Left lung (tissue), 10 donors: Measurements from ENCODE around the gene SIRPB1. TPM values are rescaled to one million over a fixed set of nuclear protein-coding genes. Genes with fewer than 3 reads are reported as not detected.
"Not testable (repeated sequence)": the region's sequence is repeated elsewhere in the genome, so short reads cannot be mapped to it uniquely, and the experiment has no call there.

ENCODE experiments used
- ATAC-seq: fragments of 200-7000 bp; cut with Tn5 transposase; one replicate; pipeline ENCODE4 v1.9.1; 2020; ENCODE audit warnings: moderate library complexity
- DNase-seq, 4 donors: peaks; one replicate each; pipeline ENCODE4 v3.0.0-alpha.2; 2013 to 2020
- H3K27ac ChIP-seq, 2 donors: fragments of 200-600 bp; sonication (generic) in 1 of 2; one replicate each; pipeline versions ENCODE4 v1.5.0 to v1.8.0; 2020 to 2021
- H3K27me3 ChIP-seq, 2 donors: fragments of 200-600 bp; sonication (generic) in 1 of 2; one replicate each; pipeline versions ENCODE4 v1.5.0 to v1.8.0; 2020 to 2021
- H3K36me3 ChIP-seq, 2 donors: fragments of 200-600 bp; sonication (generic) in 1 of 2; one replicate each; pipeline versions ENCODE4 v1.5.0 to v1.8.0; 2020 to 2021
- H3K4me1 ChIP-seq, 2 donors: fragments of 200-600 bp; one replicate each; pipeline ENCODE4 v1.8.0; 2021
- H3K4me3 ChIP-seq, 2 donors: fragments of 200-600 bp; sonication (generic) in 1 of 2; one replicate each; pipeline versions ENCODE4 v1.5.0 to v1.8.0; 2020 to 2021; ENCODE audit warnings: mild to moderate bottlenecking in 1 of 2
- H3K9me3 ChIP-seq, 2 donors: fragments of 200-600 bp; sonication (generic) in 1 of 2; one replicate each; pipeline versions ENCODE4 v1.5.0 to v1.8.0; 2020 to 2021
- CTCF ChIP-seq, 2 donors: fragments of 200-600 bp; sonication (generic) in 1 of 2; IDR thresholded peaks; one replicate each; pipeline versions ENCODE4 v1.5.0 to v1.8.0; 2021; ENCODE audit warnings: antibody characterized with exemption in 2 of 2
- intact Hi-C, 2 donors: fragments of 100-400 bp; cut with DNase I; formaldehyde crosslinking; loops; one replicate each; pipeline versions ENCODE4 v1.11.2 to v1.14.2; 2022
- polyA plus RNA-seq, 6 donors: library from polyadenylated mRNA; unstranded; fragments of 120-200 nt; gene quantifications; one replicate each; pipeline ENCODE4 v1.2.1, GENCODE V29; 2013; ENCODE audit not compliant: insufficient read length in 6 of 6
- total RNA-seq, 2 donors: library from RNA; stranded (reverse); fragmentation: NEBNext Ultra II Directional; extraction: Animal tissue kit (Norgen Biotek cat#: 25700); gene quantifications; one replicate each; pipeline ENCODE4 v1.2.1, GENCODE V29; 2021
- donor health status: DM: no; HTN: yes; CAD: no.
- donor health status: DM: no; HTN: no; CAD: no.

Gene SIRPB1
- total and polyA plus RNA-seq, 8 donors, result 0.34 to 57.9 (median 1.5) TPM

GRCh38 chr20:1579488-1579887, 40.3 kb downstream of the SIRPB1 start:
- Histone ChIP-seq H3K4me1 (peaks cover 0 to 12% of the 10 kb centered on the region in 2 donors), H3K9me3 (no peaks in the 10 kb centered on the region), H3K36me3 (peaks cover 0 to 12% of the 10 kb centered on the region in 2 donors), H3K27me3 (no peaks in the 10 kb centered on the region), H3K4me3 (no peak overlapping the region), H3K27ac (no peak overlapping the region)
- intact Hi-C loops, result no loop called here
- DNase-seq (no peak), ATAC-seq (no peak)
- TF ChIP-seq CTCF (IDR thresholded peaks at IDR 0.05), result no peak

GRCh38 chr20:1577906-1578305, 41.9 kb downstream of the SIRPB1 start:
- ATAC-seq (no peak), DNase-seq (no peak)
- no peak for TF ChIP-seq CTCF (IDR thresholded peaks at IDR 0.05)
- H3K4me3 ChIP-seq, result no peak overlapping the region
- peaks cover 0 to 12% of the 10 kb centered on the region in 2 donors for H3K4me1 ChIP-seq
- no peaks in the 10 kb centered on the region for H3K27me3 ChIP-seq
- peaks cover 0 to 12% of the 10 kb centered on the region in 2 donors for H3K36me3 ChIP-seq
- intact Hi-C loops, result no loop called here
- no peak overlapping the region for H3K27ac ChIP-seq
- no peaks in the 10 kb centered on the region for H3K9me3 ChIP-seq

GRCh38 chr20:1577313-1577712, 42.5 kb downstream of the SIRPB1 start:
- H3K27ac ChIP-seq, ATAC-seq, H3K27me3 ChIP-seq, DNase-seq, H3K4me3 ChIP-seq, intact Hi-C loops, H3K9me3 ChIP-seq: not testable (repeated sequence)
- peaks cover 0 to 12% of the 10 kb centered on the region in 2 donors for H3K36me3 ChIP-seq
- H3K4me1 ChIP-seq, result peaks cover 0 to 12% of the 10 kb centered on the region in 2 donors

- ATAC-seq, result no peak
- TF ChIP-seq CTCF (IDR thresholded peaks at IDR 0.05), result no peak
- intact Hi-C loops, result no loop called here
- H3K9me3 ChIP-seq, result no peaks in the 10 kb centered on the region
- peaks cover 0 to 15% of the 10 kb centered on the region in 2 donors for H3K36me3 ChIP-seq
- no peak overlapping the region for H3K4me3 ChIP-seq
- H3K27me3 ChIP-seq, result no peaks in the 10 kb centered on the region
- H3K27ac ChIP-seq, result peak overlapping the region in 1 of 2 donors; percentile 28
- DNase-seq, result no peak
- peaks cover 0 to 12% of the 10 kb centered on the region in 2 donors for H3K4me1 ChIP-seq
Observed at GRCh38 chr20:1576641-1577040, 43.2 kb downstream of the SIRPB1 start.

- intact Hi-C loops, H3K4me3 ChIP-seq, H3K27me3 ChIP-seq, H3K27ac ChIP-seq, H3K9me3 ChIP-seq, ATAC-seq, DNase-seq: not testable (repeated sequence)
- Histone ChIP-seq H3K4me1 (peaks cover 0 to 12% of the 10 kb centered on the region in 2 donors), H3K36me3 (peaks cover 0 to 22% of the 10 kb centered on the region in 2 donors)
Observed at GRCh38 chr20:1576003-1576402, 43.8 kb downstream of the SIRPB1 start.

- intact Hi-C loops, H3K4me3 ChIP-seq, H3K9me3 ChIP-seq, H3K27me3 ChIP-seq, H3K27ac ChIP-seq, ATAC-seq, DNase-seq: not testable (repeated sequence)
- peaks cover 0 to 14% of the 10 kb centered on the region in 2 donors for H3K36me3 ChIP-seq
- H3K4me1 ChIP-seq, result peaks cover 0 to 21% of the 10 kb centered on the region in 2 donors
Observed at GRCh38 chr20:1571583-1571982, 48.2 kb downstream of the SIRPB1 start.

Other genes with a start within 250 kb of the SIRPB1 start
- gene FKBP1A, start 227.0 kb downstream of the SIRPB1 start, total RNA-seq, result 100 to 1,000 TPM; 278 to 385 TPM
- gene FKBP1A, start 227.0 kb downstream of the SIRPB1 start, polyA plus RNA-seq, result 100 to 1,000 TPM; 400 to 507 (median 446) TPM
- 10 to 100 TPM; 60.5 to 96.9 TPM for gene NSFL1C, start 153.2 kb downstream of the SIRPB1 start, total RNA-seq
- 10 to 100 TPM; 87.6 to 94.8 (median 92.9) TPM for gene NSFL1C, start 153.2 kb downstream of the SIRPB1 start, polyA plus RNA-seq
- 10 to 100 TPM in 1 of 2 donors, 1 to 10 TPM in 1; 9.2 to 29.9 TPM for gene SIRPB2, start 128.6 kb downstream of the SIRPB1 start, total RNA-seq
- gene SIRPB2, start 128.6 kb downstream of the SIRPB1 start, polyA plus RNA-seq, result 1 to 10 TPM; 1.3 to 2.8 (median 1.9) TPM
- 1 to 10 TPM in 1 of 2 donors, under 1 TPM in 1; 0.79 to 1.6 TPM for gene SIRPD, start 62.3 kb downstream of the SIRPB1 start, total RNA-seq
- under 1 TPM in 1 of 6 donors, not detected in 5; 0.08 TPM for gene SIRPD, start 62.3 kb downstream of the SIRPB1 start, polyA plus RNA-seq
- gene SIRPG, start 37.8 kb upstream of the SIRPB1 start, total RNA-seq, result under 1 TPM; 0.38 to 0.58 TPM
- gene SIRPG, start 37.8 kb upstream of the SIRPB1 start, polyA plus RNA-seq, result under 1 TPM in 5 of 6 donors, not detected in 1; 0.15 to 0.37 (median 0.23) TPM